PC-3 (cell line): ENCODE data around the gene NTN4. TPM values are rescaled to one million over a fixed set of nuclear protein-coding genes. Genes with fewer than 3 reads are reported as not detected.
"Not testable (repeated sequence)": the region's sequence is repeated elsewhere in the genome, so short reads cannot be mapped to it uniquely, and the experiment has no call there.

Experiments used
- ATAC-seq: fragments of 200-7000 bp; cut with Tn5 transposase; 2 replicates; pipeline ENCODE4 v1.9.1; 2020; ENCODE audit warnings: mild to moderate bottlenecking, moderate library complexity
- BruUV-seq: library from RNA; stranded (reverse); fragments of 400-500 nt; replicated peaks from 2 replicates; lab custom pipeline; 2021; lab: Mats Ljungman, UMichigan
- CTCF ChIA-PET: fragments of 300-600 bp; sonication (Branson Sonifier 250); formaldehyde crosslinking; loops from one replicate; lab custom pipeline; 2022; ENCODE audit warnings: antibody characterized with exemption; lab: Charles Lee
- POLR2A ChIA-PET: fragments of 300-600 bp; sonication (Branson Sonifier 250); formaldehyde crosslinking; loops from one replicate; lab custom pipeline; 2022; ENCODE audit warnings: antibody characterized with exemption; ENCODE audit not compliant: unreplicated experiment; lab: Charles Lee
- DNase-seq: peaks from one replicate; pipeline ENCODE4 v3.0.0-alpha.2; 2015
- H2AFZ ChIP-seq: fragments of 300-600 bp; sonication (generic); 2 replicates; pipeline ENCODE4 v1.6.0; 2016; ENCODE audit warnings: antibody characterized with exemption, low read length
- H3F3A ChIP-seq: fragments of 300-600 bp; sonication (generic); one replicate; pipeline ENCODE4 v1.6.0; 2017; ENCODE audit warnings: antibody characterized with exemption, low read length, control low read depth, mild to moderate bottlenecking; ENCODE audit not compliant: unreplicated experiment
- H3K27ac ChIP-seq: fragments of 300-600 bp; sonication (generic); 2 replicates; pipeline ENCODE4 v1.5.1; 2016; ENCODE audit warnings: mild to moderate bottlenecking, low read length
- H3K27me3 ChIP-seq: fragments of 300-600 bp; sonication (generic); 2 replicates; pipeline ENCODE4 v1.6.1; 2016; ENCODE audit warnings: low read length, mixed read lengths
- H3K36me3 ChIP-seq: fragments of 300-600 bp; sonication (generic); 2 replicates; pipeline ENCODE4 v1.6.1; 2016; ENCODE audit warnings: low read depth, mixed run types, low read length, mixed read lengths
- H3K4me1 ChIP-seq: fragments of 300-600 bp; sonication (generic); 2 replicates; pipeline ENCODE4 v1.5.1; 2016; ENCODE audit warnings: low read length; ENCODE audit not compliant: insufficient read depth
- H3K4me2 ChIP-seq: fragments of 300-600 bp; sonication (generic); 2 replicates; pipeline ENCODE4 v1.6.0; 2016; ENCODE audit warnings: low read length
- H3K4me3 ChIP-seq: fragments of 300-600 bp; sonication (generic); 2 replicates; pipeline ENCODE4 v1.5.1; 2016; ENCODE audit warnings: mild to moderate bottlenecking, low read length, mixed read lengths
- H3K79me2 ChIP-seq: fragments of 300-600 bp; sonication (generic); 2 replicates; pipeline ENCODE4 v1.6.1; 2017; ENCODE audit warnings: low read length, mixed read lengths
- H3K9ac ChIP-seq: fragments of 300-600 bp; sonication (generic); 2 replicates; pipeline ENCODE4 v1.6.0; 2016; ENCODE audit warnings: mild to moderate bottlenecking, low read length
- H3K9me2 ChIP-seq: fragments of 300-600 bp; sonication (generic); replicated peaks from 2 replicates; pipeline ENCODE4 v1.6.1; 2016; ENCODE audit warnings: mixed run types, low read length, mixed read lengths
- H3K9me3 ChIP-seq: fragments of 300-600 bp; sonication (generic); 2 replicates; pipeline ENCODE4 v1.6.1; 2016; ENCODE audit warnings: low read length, mixed read lengths
- H4K20me1 ChIP-seq: fragments of 300-600 bp; sonication (generic); 2 replicates; pipeline ENCODE4 v1.6.1; 2016; ENCODE audit warnings: low read length, mixed read lengths
- EZH2 ChIP-seq: fragments of 300-600 bp; sonication (generic); IDR thresholded peaks from one replicate; pipeline ENCODE4 v1.6.1; 2017; ENCODE audit warnings: antibody characterized with exemption, mild to moderate bottlenecking, low read length; ENCODE audit not compliant: unreplicated experiment
- EZH2phosphoT487 ChIP-seq: fragments of 300-600 bp; sonication (generic); IDR thresholded peaks from 2 replicates; pipeline ENCODE4 v1.6.1; 2018; ENCODE audit warnings: mild to moderate bottlenecking, antibody characterized with exemption, low read length, borderline replicate concordance
- intact Hi-C: fragments of 100-400 bp; cut with micrococcal nuclease; formaldehyde crosslinking; loops from 2 replicates; pipeline ENCODE4 v1.9.0; 2023
- total RNA-seq: library from RNA; depleted of rRNA; stranded (reverse); fragments of >200 nt; gene quantifications from 2 replicates; pipeline ENCODE4 v1.2.3, GENCODE V29; 2014
- TF ChIP-seq, protein P1 (sequence below): fragments of 300-600 bp; sonication (generic); conservative IDR thresholded peaks from 2 replicates; pipeline ENCODE4 v1.5.1; 2017; ENCODE audit warnings: antibody characterized with exemption, low read depth, mild to moderate bottlenecking, low read length

The NTN4 gene
- total RNA-seq, 1 experiment from 2014 or later, result 39.6 TPM

DNA sequence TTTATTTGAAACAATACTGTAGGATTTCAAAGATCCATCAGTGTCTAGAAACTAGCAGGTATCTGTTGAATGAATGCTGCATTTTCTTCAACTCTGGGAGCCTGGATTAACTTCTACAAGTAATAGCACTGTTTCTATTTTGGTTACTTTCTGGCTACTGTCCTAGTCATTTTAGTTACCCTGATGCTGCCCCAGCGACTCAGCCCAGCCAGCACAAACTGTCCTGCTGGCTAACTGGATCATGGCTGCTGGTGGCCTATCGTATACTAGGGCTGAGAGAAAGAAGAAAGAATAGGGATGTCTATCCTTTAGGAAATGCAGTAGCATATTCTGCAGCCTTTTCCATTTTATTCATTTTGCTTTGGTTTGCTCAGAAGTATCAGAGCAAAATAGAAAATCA lies 53.9 kb downstream of the NTN4 start:
- H3K27me3 ChIP-seq, result no peaks in the 10 kb centered on the region
- H2AFZ ChIP-seq, result no peak overlapping the region
- H3K4me3 ChIP-seq, result no peak overlapping the region
- no peak overlapping the region for H3K27ac ChIP-seq
- CTCF ChIA-PET, result no interaction called here
- H3K9me2 ChIP-seq, result no peaks in the 10 kb centered on the region
- intact Hi-C loops, result no loop called here
- TSS peak; percentile 11 for BruUV-seq
- no peak overlapping the region for H3K9ac ChIP-seq
- H3F3A ChIP-seq, result no peaks in the 10 kb centered on the region
- H3K4me2 ChIP-seq, result no peak overlapping the region
- H4K20me1 ChIP-seq, result no peaks in the 10 kb centered on the region
- ATAC-seq (no peak), DNase-seq (no peak)
- H3K9me3 ChIP-seq, result no peaks in the 10 kb centered on the region
- TF ChIP-seq EZH2phosphoT487 (no peak), EZH2 (no peak)
- TF ChIP-seq, protein P1, sequence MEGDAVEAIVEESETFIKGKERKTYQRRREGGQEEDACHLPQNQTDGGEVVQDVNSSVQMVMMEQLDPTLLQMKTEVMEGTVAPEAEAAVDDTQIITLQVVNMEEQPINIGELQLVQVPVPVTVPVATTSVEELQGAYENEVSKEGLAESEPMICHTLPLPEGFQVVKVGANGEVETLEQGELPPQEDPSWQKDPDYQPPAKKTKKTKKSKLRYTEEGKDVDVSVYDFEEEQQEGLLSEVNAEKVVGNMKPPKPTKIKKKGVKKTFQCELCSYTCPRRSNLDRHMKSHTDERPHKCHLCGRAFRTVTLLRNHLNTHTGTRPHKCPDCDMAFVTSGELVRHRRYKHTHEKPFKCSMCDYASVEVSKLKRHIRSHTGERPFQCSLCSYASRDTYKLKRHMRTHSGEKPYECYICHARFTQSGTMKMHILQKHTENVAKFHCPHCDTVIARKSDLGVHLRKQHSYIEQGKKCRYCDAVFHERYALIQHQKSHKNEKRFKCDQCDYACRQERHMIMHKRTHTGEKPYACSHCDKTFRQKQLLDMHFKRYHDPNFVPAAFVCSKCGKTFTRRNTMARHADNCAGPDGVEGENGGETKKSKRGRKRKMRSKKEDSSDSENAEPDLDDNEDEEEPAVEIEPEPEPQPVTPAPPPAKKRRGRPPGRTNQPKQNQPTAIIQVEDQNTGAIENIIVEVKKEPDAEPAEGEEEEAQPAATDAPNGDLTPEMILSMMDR, result no peak
- no peaks in the 10 kb centered on the region for H3K79me2 ChIP-seq
- H3K36me3 ChIP-seq, result peaks cover 20% of the 10 kb centered on the region
- POLR2A ChIA-PET, result no interaction called here
- peaks cover 16% of the 10 kb centered on the region for H3K4me1 ChIP-seq

DNA sequence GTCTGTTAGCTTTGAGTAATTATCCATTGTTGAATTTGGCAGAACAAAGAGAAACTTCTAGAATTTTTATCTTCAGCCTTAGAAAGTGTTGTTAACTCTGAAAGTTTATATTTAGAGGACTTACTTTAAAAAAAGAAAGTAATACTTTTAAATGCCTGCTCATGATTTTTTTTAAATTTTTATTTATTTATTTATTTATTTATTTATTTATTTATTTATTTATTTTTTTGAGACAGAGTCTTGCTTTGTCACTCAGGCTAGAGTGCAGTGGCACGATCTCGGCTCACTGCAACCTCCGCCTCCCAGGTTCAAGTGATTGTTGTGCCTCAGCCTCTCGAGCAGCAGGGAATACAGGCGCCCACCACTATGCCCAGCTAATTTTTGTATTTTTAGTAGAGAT lies 54.8 kb downstream of the NTN4 start:
- H3K4me2 ChIP-seq, H3K9me2 ChIP-seq, BruUV-seq, H3K27ac ChIP-seq, H3K9ac ChIP-seq, DNase-seq, H3K9me3 ChIP-seq, intact Hi-C loops, H3F3A ChIP-seq, POLR2A ChIA-PET, ATAC-seq, H4K20me1 ChIP-seq, H3K79me2 ChIP-seq, H2AFZ ChIP-seq, H3K4me3 ChIP-seq, CTCF ChIA-PET, H3K27me3 ChIP-seq: not testable (repeated sequence)
- H3K4me1 ChIP-seq, result peaks cover 16% of the 10 kb centered on the region
- H3K36me3 ChIP-seq, result peaks cover 22% of the 10 kb centered on the region

DNA sequence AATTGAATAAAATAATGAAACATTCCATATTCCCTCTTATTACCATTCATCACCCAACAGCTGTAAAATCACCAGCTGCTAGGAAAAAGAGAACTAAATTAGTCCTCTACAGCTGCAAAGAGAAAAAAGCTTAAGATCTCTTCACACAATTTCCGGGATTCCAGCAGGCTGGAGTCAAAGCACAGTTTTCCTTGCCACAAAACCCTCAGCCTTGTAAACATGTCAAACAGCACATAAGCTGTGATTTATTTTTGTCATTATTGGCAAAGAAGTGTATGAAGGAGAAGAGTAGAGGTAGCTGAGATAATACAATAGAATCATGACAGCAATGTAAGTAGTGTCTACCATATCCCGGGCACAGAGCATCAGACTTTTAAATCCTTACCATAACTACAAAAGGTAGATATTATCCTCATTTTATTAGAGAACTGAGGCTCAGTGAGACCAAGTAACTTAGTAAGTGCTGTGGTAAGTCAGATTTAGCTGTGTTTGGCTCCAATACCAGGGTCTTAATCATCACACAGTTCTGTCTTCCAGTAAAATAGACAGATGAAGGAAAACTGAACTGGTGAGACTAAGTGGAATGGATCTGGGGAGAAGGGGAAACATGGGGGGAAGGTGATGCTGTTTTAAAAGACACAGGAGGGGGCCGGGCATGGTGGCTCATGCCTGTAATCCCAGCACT lies 57.3 kb downstream of the NTN4 start:
- peak overlapping the region; percentile 17; the same call in 1 of the 2 replicates for H3K4me2 ChIP-seq
- H3K9me2 ChIP-seq, result no peaks in the 10 kb centered on the region
- no peaks in the 10 kb centered on the region for H3K9me3 ChIP-seq
- H3F3A ChIP-seq, result no peaks in the 10 kb centered on the region
- H4K20me1 ChIP-seq, result no peaks in the 10 kb centered on the region
- H3K4me1 ChIP-seq, result peaks cover 16% of the 10 kb centered on the region
- peak overlapping the region; percentile 32 for H3K27ac ChIP-seq
- H3K27me3 ChIP-seq, result no peaks in the 10 kb centered on the region
- no peaks in the 10 kb centered on the region for H3K79me2 ChIP-seq
- peak; percentile 82 for ATAC-seq
- no peak overlapping the region for H2AFZ ChIP-seq
- no peak overlapping the region for H3K9ac ChIP-seq
- DNase-seq, result peak; percentile 78
- TF ChIP-seq, protein P1, result no peak
- TF ChIP-seq EZH2phosphoT487, result no peak
- no peak for TF ChIP-seq EZH2
- no TSS peak for BruUV-seq
- no peak overlapping the region for H3K4me3 ChIP-seq
- ChIA-PET CTCF (no interaction called here), POLR2A (interaction anchor here (0.6 kb wide), 1 partner anchor 226 kb away, joined by 9 read pairs; no protein-coding TSS in a partner anchor)
- intact Hi-C loops, result no loop called here
- H3K36me3 ChIP-seq, result peaks cover 28% of the 10 kb centered on the region
